OCI-LY7 (cell line): ENCODE data around the gene LRRC1. TPM values are rescaled to one million over a fixed set of nuclear protein-coding genes. Genes with fewer than 3 reads are reported as not detected.

ENCODE experiments used
- BruUV-seq: library from RNA; stranded (reverse); fragments of 400-500 nt; replicated peaks from 2 replicates; lab custom pipeline; 2021; lab: Mats Ljungman, UMichigan
- CTCF ChIA-PET: fragments of 300-600 bp; sonication (Branson Sonifier 250); formaldehyde crosslinking; loops from one replicate; lab custom pipeline; 2022; ENCODE audit warnings: antibody characterized with exemption; ENCODE audit not compliant: unreplicated experiment; lab: Charles Lee
- POLR2A ChIA-PET: fragments of 300-600 bp; sonication (Branson Sonifier 250); formaldehyde crosslinking; loops from one replicate; lab custom pipeline; 2022; ENCODE audit warnings: antibody characterized with exemption; lab: Charles Lee
- DNase-seq: peaks from one replicate; pipeline ENCODE4 v3.0.0-alpha.2; 2015; ENCODE audit warnings: low spot score
- H2AFZ ChIP-seq: fragments of 200-600 bp; sonication (generic), shearing (Covaris generic); 2 replicates; pipeline ENCODE4 v1.6.1; 2014; ENCODE audit warnings: mild to moderate bottlenecking, antibody characterized with exemption, low read length, moderate library complexity
- H3K27ac ChIP-seq: fragments of 200-600 bp; sonication (generic); 2 replicates; pipeline ENCODE4 v1.5.1; 2014; ENCODE audit warnings: mixed run types, low read depth, mild to moderate bottlenecking, moderate library complexity, low read length, inconsistent platforms; ENCODE audit not compliant: poor library complexity, severe bottlenecking
- H3K36me3 ChIP-seq: fragments of 200-600 bp; sonication (generic); 2 replicates; pipeline ENCODE4 v1.6.1; 2014; ENCODE audit warnings: mild to moderate bottlenecking, antibody characterized with exemption, low read length, moderate library complexity, mixed read lengths; ENCODE audit not compliant: insufficient read depth
- H3K4me1 ChIP-seq: fragments of 200-600 bp; sonication (generic); 2 replicates; pipeline ENCODE4 v1.5.1; 2014; ENCODE audit warnings: mild to moderate bottlenecking, low read length; ENCODE audit not compliant: insufficient read depth, poor library complexity, severe bottlenecking
- H3K4me2 ChIP-seq: fragments of 200-600 bp; sonication (generic); 2 replicates; pipeline ENCODE4 v1.6.1; 2014; ENCODE audit warnings: mild to moderate bottlenecking, low read length
- H3K4me3 ChIP-seq: fragments of 200-600 bp; sonication (generic); 2 replicates; pipeline ENCODE4 v1.5.1; 2014; ENCODE audit warnings: mild to moderate bottlenecking, low read depth, low read length; ENCODE audit not compliant: poor library complexity, severe bottlenecking
- H3K79me2 ChIP-seq: fragments of 200-600 bp; sonication (generic); 2 replicates; pipeline ENCODE4 v1.6.1; 2016; ENCODE audit warnings: low read depth, mild to moderate bottlenecking, low read length, moderate library complexity, mixed read lengths; ENCODE audit not compliant: insufficient read depth
- H3K9me2 ChIP-seq: fragments of 200-600 bp; sonication (generic); 2 replicates; pipeline ENCODE4 v1.6.1; 2016; ENCODE audit warnings: mild to moderate bottlenecking, low read length, mixed read lengths; ENCODE audit not compliant: insufficient read depth
- H3K9me3 ChIP-seq: fragments of 200-600 bp; sonication (generic); 2 replicates; pipeline ENCODE4 v1.6.1; 2014; ENCODE audit warnings: mild to moderate bottlenecking, mixed run types, low read length, mixed read lengths
- H4K20me1 ChIP-seq: fragments of 200-600 bp; sonication (generic); 2 replicates; pipeline ENCODE4 v1.6.1; 2014; ENCODE audit warnings: mild to moderate bottlenecking, antibody characterized with exemption, low read length, moderate library complexity, mixed read lengths; ENCODE audit not compliant: insufficient read depth
- CTCF ChIP-seq: fragments of 200-600 bp; sonication (generic); conservative IDR thresholded peaks from 2 replicates; pipeline ENCODE4 v1.5.1; 2014; ENCODE audit warnings: mild to moderate bottlenecking, antibody characterized with exemption, low read length, moderate library complexity, mixed read lengths
- EZH2phosphoT487 ChIP-seq: fragments of 200-600 bp; sonication (generic); IDR thresholded peaks from 2 replicates; pipeline ENCODE4 v1.6.1; 2018; ENCODE audit warnings: low read depth, borderline replicate concordance, mild to moderate bottlenecking, mixed run types, antibody characterized with exemption, low read length, moderate library complexity, mixed read lengths
- intact Hi-C: fragments of 100-400 bp; cut with micrococcal nuclease; formaldehyde crosslinking; loops from one replicate; pipeline ENCODE4 v1.10.0; 2022; ENCODE audit not compliant: unreplicated experiment
- total RNA-seq, 2 experiments: library from RNA; depleted of rRNA in 1 of 2; stranded (reverse); fragments of >200 nt in 1 of 2; shearing (Covaris generic) in 1 of 2; gene quantifications; 2 replicates each; pipeline ENCODE4 v1.2.3, GENCODE V29; 2014 to 2022

LRRC1 gene
- total RNA-seq, 2 experiments from 2014 or later = 8.2 to 8.4 TPM

GRCh38 chr6:53766930-53767329, 27.9 kb upstream of the LRRC1 start:
- H3K36me3 ChIP-seq = no peaks in the 10 kb centered on the region

GRCh38 chr6:53767941-53768340, 26.9 kb upstream of the LRRC1 start:
- Histone ChIP-seq H4K20me1 (no peaks in the 10 kb centered on the region), H2AFZ (no peak overlapping the region), H3K9me2 (no peaks in the 10 kb centered on the region), H3K9me3 (no peaks in the 10 kb centered on the region), H3K4me1 (no peaks in the 10 kb centered on the region), H3K36me3 (no peaks in the 10 kb centered on the region), H3K4me3 (no peak overlapping the region), H3K79me2 (no peaks in the 10 kb centered on the region), H3K4me2 (no peak overlapping the region), H3K27ac (no peak overlapping the region)
- ChIA-PET POLR2A (interaction anchor here (0.9 to 1.0 kb wide), 2 partner anchors 15 to 25 kb away, joined by 3 read pairs; no protein-coding TSS in a partner anchor), CTCF (no interaction called here)
- no TSS peak for BruUV-seq
- TF ChIP-seq CTCF (no peak), EZH2phosphoT487 (no peak)
- no peak for DNase-seq
- intact Hi-C loops = no loop called here

More at GRCh38 chr6:53766930-53767329, 27.9 kb upstream of the LRRC1 start:
- intact Hi-C loops = no loop called here
- CTCF ChIA-PET = no interaction called here
- Histone ChIP-seq H3K4me2 (no peak overlapping the region), H3K9me2 (no peaks in the 10 kb centered on the region), H3K4me3 (no peak overlapping the region), H3K79me2 (no peaks in the 10 kb centered on the region), H2AFZ (no peak overlapping the region), H3K9me3 (no peaks in the 10 kb centered on the region), H3K27ac (no peak overlapping the region), H3K4me1 (no peaks in the 10 kb centered on the region), H4K20me1 (no peaks in the 10 kb centered on the region)
- POLR2A ChIA-PET = interaction anchor here (0.9 to 1.0 kb wide), 2 partner anchors 14 to 26 kb away, joined by 3 read pairs; no protein-coding TSS in a partner anchor
- DNase-seq = no peak
- BruUV-seq = no TSS peak
- TF ChIP-seq CTCF (no peak), EZH2phosphoT487 (no peak)

- intact Hi-C loops = no loop called here
- ChIA-PET POLR2A (no interaction called here), CTCF (no interaction called here)
- BruUV-seq = no TSS peak
- H3K79me2 ChIP-seq = no peaks in the 10 kb centered on the region
- H3K36me3 ChIP-seq = no peaks in the 10 kb centered on the region
- H3K4me3 ChIP-seq = no peak overlapping the region
- no peaks in the 10 kb centered on the region for H3K4me1 ChIP-seq
- DNase-seq = no peak
- no peaks in the 10 kb centered on the region for H3K9me3 ChIP-seq
- no peaks in the 10 kb centered on the region for H4K20me1 ChIP-seq
- no peak overlapping the region for H2AFZ ChIP-seq
- H3K4me2 ChIP-seq = no peak overlapping the region
- H3K9me2 ChIP-seq = no peaks in the 10 kb centered on the region
- TF ChIP-seq EZH2phosphoT487 (no peak), CTCF (no peak)
- no peak overlapping the region for H3K27ac ChIP-seq
Observed at GRCh38 chr6:53768636-53769035, 26.2 kb upstream of the LRRC1 start.
